ENCODE data around the gene SHLD3.
A peak's percentile ranks its signal among the peaks of the same experiment; 100 is the strongest.
"Not testable (repeated sequence)": the region's sequence is repeated elsewhere in the genome, so short reads cannot be mapped to it uniquely, and the experiment has no call there.

Gene SHLD3, protein sequence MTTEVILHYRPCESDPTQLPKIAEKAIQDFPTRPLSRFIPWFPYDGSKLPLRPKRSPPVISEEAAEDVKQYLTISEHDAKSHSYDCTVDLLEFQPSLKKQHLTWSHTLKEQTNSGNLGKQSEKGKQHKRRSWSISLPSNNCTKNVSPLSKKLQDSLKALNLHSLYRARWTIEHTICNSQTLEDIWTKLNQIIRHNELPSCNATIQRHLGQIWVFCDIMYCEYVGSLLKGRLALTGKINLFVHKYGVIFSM

GRCh38 chr5:65624571-65625555 is at the start of gene SHLD3, which contains the start of gene TRAPPC13:
TSS of gene SHLD3 (plus strand) at chr5:65625027. CDS start at chr5:65629588, 4,561 bp downstream.
TSS of gene TRAPPC13 (plus strand) at chr5:65625027. CDS start at chr5:65625061, 34 bp downstream.
- no peaks in the 10 kb centered on the region for H3K27me3 Mint-ChIP-seq
- peaks cover 42% of the 10 kb centered on the region for H3K36me3 Mint-ChIP-seq (ENCODE audit: insufficient read depth)
- peak; percentile 69 to 82 for DNase-seq (ENCODE audit: low spot score in 2 of 2)
- H3K27ac Mint-ChIP-seq (ENCODE audit: low read depth), result peak within 1 kb of the TSS; percentile 99
- H3K4me3 Mint-ChIP-seq, result peak within 1 kb of the TSS; percentile 98
- peaks cover 24% of the 10 kb centered on the region for H3K4me1 Mint-ChIP-seq
- H3K9me3 Mint-ChIP-seq, result no peaks in the 10 kb centered on the region
- ATAC-seq (replicated peaks; ENCODE audit: extremely low read depth, poor library complexity, severe bottlenecking), result peak; percentile 73

DNA sequence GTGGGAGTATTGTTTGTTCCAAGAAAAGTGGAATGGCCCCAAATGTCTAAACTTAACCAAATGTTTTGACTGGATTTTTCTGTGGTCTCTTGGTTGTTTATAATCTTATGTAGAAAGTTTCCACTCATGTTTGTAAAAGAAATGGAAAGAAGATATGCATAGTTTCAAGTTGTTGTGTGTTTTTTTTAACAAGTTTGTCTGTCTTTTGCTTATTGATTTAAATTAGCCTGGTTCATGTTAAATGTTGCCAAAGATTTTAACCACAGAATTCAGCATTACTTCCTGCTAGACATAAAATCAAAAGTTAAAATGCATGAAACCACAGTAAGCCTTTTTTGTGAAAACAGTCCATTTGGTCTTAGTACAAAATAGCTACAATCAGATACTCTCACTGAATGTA is 47.7 kb upstream of the SHLD3 start:
- Mint-ChIP-seq H3K27me3 (no peaks in the 10 kb centered on the region), H3K36me3 (ENCODE audit: insufficient read depth) (peaks cover 47% of the 10 kb centered on the region), H3K9me3 (no peaks in the 10 kb centered on the region), H3K27ac (ENCODE audit: low read depth) (no peak overlapping the region), H3K4me1 (peaks cover 26% of the 10 kb centered on the region), H3K4me3 (no peak overlapping the region)
- DNase-seq (ENCODE audit: low spot score in 2 of 2) (no peak), ATAC-seq (replicated peaks; ENCODE audit: extremely low read depth, poor library complexity, severe bottlenecking) (no peak)

DNA sequence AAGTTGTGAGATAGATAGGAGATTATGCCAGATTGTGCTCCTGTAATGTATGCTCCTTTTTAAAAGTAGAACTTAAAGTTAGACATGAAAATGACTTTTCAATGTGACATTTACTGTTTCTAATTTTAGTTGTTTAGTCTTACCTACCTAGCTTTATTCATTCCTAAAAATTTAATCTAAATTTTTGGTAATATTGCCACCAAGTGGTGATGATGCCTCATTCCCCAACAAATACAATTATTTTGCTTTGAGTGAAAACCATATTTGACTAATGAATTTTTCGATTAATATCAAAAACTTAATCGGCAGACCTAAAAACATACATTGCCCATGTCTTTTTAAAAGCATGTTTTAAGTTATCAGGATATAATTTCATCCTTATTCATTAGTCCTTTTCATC is 36.1 kb upstream of the SHLD3 start:
- no peaks in the 10 kb centered on the region for H3K9me3 Mint-ChIP-seq
- no peaks in the 10 kb centered on the region for H3K4me1 Mint-ChIP-seq
- no peak overlapping the region for H3K4me3 Mint-ChIP-seq
- ATAC-seq (replicated peaks; ENCODE audit: extremely low read depth, poor library complexity, severe bottlenecking), result no peak
- peaks cover 45% of the 10 kb centered on the region for H3K36me3 Mint-ChIP-seq (ENCODE audit: insufficient read depth)
- H3K27me3 Mint-ChIP-seq, result no peaks in the 10 kb centered on the region
- no peak overlapping the region for H3K27ac Mint-ChIP-seq (ENCODE audit: low read depth)
- DNase-seq (ENCODE audit: low spot score in 2 of 2), result no peak

- H3K27me3 Mint-ChIP-seq; H3K4me3 Mint-ChIP-seq; ATAC-seq (replicated peaks; ENCODE audit: extremely low read depth, poor library complexity, severe bottlenecking); DNase-seq (ENCODE audit: low spot score in 2 of 2); H3K9me3 Mint-ChIP-seq; H3K27ac Mint-ChIP-seq (ENCODE audit: low read depth): not testable (repeated sequence)
- Mint-ChIP-seq H3K36me3 (ENCODE audit: insufficient read depth) (peaks cover 64% of the 10 kb centered on the region), H3K4me1 (peaks cover 19% of the 10 kb centered on the region)
Measured at GRCh38 chr5:65601761-65602160, 23.1 kb upstream of the SHLD3 start.

DNA sequence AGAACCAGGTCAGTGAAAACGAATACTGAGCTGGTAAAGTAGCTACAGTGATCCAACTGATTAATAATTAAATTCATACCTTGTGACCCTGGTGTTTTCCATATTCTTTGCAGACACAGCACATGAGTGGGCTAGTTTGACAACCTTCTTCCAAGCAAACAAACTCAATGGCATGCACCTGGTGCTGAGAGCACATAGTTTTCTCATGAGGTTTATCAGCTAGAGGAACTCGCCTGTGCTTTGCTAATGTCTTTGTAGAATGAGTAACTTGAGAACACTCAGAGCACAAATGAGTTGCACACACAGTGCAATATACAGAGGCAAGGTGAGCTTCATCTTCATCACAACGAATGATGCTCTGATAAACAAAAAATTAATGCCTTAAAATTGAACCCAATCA is 13.3 kb upstream of the SHLD3 start:
- Mint-ChIP-seq H3K36me3 (ENCODE audit: insufficient read depth) (peaks cover 66% of the 10 kb centered on the region), H3K4me1 (peaks cover 16% of the 10 kb centered on the region), H3K4me3 (no peak overlapping the region), H3K9me3 (no peaks in the 10 kb centered on the region), H3K27me3 (no peaks in the 10 kb centered on the region), H3K27ac (ENCODE audit: low read depth) (no peak overlapping the region)
- DNase-seq (ENCODE audit: low spot score in 2 of 2) (no peak), ATAC-seq (replicated peaks; ENCODE audit: extremely low read depth, poor library complexity, severe bottlenecking) (no peak)

DNA sequence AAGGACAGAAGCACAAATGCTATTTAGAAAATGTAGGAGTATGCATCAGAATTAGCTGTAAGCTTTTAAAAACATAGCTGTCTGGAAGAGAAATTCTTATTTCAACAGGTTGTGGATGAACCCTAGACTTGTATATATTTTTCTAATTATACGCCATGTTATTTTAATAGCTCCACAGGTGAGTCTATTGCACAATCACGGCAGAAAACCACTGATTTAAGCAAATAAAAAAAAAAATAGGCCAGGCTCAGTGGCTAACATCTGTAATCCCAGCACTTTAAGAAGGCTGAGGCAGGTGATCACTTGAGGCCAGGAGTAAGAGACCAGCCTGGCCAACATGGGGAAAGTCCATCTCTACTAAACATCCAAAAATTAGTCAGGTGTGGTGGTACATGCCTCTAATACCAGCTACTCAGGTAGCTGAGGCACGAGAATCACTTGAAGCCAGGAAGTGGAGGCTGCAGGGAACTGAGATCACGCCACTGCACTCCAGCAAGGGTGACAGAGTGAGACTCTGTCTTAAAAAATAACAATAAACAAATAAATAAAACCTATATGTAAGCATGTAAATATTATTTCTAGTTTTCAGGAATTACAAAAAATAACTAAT is 12.4 kb upstream of the SHLD3 start:
- H3K27me3 Mint-ChIP-seq, result no peaks in the 10 kb centered on the region

DNA sequence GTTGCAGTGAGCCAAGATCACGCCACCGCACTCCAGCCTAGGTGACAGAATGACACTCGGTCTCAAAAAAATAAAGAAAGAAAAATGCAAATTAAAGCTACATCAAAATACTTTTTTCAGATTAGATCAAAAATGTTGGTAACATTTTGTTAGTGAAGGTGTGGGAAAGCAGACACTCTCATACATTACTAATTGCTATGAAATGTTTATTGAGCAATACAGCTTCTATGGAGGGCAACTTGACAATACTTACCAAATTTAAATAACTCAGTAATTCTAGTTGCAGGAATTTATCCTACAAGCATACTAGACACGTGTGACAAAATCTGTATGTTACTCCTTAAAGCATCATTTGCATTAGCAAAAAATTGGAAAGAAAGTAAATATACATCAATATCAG is 4.8 kb upstream of the SHLD3 start:
- peaks cover 36% of the 10 kb centered on the region for H3K4me1 Mint-ChIP-seq
- no peaks in the 10 kb centered on the region for H3K9me3 Mint-ChIP-seq
- no peak overlapping the region for H3K27ac Mint-ChIP-seq (ENCODE audit: low read depth)
- ATAC-seq (replicated peaks; ENCODE audit: extremely low read depth, poor library complexity, severe bottlenecking), result no peak
- H3K4me3 Mint-ChIP-seq, result no peak overlapping the region
- H3K27me3 Mint-ChIP-seq, result no peaks in the 10 kb centered on the region
- no peak for DNase-seq (ENCODE audit: low spot score in 2 of 2)
- peaks cover 26% of the 10 kb centered on the region for H3K36me3 Mint-ChIP-seq (ENCODE audit: insufficient read depth)

More for the DNA sequence above, 12.4 kb upstream of the SHLD3 start:
- peaks cover 16% of the 10 kb centered on the region for H3K4me1 Mint-ChIP-seq
- ATAC-seq (replicated peaks; ENCODE audit: extremely low read depth, poor library complexity, severe bottlenecking) (no peak), DNase-seq (ENCODE audit: low spot score in 2 of 2) (no peak)
- H3K9me3 Mint-ChIP-seq, result no peaks in the 10 kb centered on the region
- no peak overlapping the region for H3K27ac Mint-ChIP-seq (ENCODE audit: low read depth)
- peaks cover 57% of the 10 kb centered on the region for H3K36me3 Mint-ChIP-seq (ENCODE audit: insufficient read depth)
- no peak overlapping the region for H3K4me3 Mint-ChIP-seq

GRCh38 chr5:65621961-65622360 is 2.9 kb upstream of the SHLD3 start:
- not testable (repeated sequence) for ATAC-seq (replicated peaks; ENCODE audit: extremely low read depth, poor library complexity, severe bottlenecking); H3K27ac Mint-ChIP-seq (ENCODE audit: low read depth); H3K9me3 Mint-ChIP-seq; H3K27me3 Mint-ChIP-seq; DNase-seq (ENCODE audit: low spot score in 2 of 2)
- Mint-ChIP-seq H3K4me1 (peaks cover 35% of the 10 kb centered on the region), H3K36me3 (ENCODE audit: insufficient read depth) (peaks cover 27% of the 10 kb centered on the region), H3K4me3 (peak overlapping the region; percentile 98)

- H3K27me3 Mint-ChIP-seq, result no peaks in the 10 kb centered on the region
- no peaks in the 10 kb centered on the region for H3K9me3 Mint-ChIP-seq
- no peak for DNase-seq (ENCODE audit: low spot score in 2 of 2)
- H3K4me1 Mint-ChIP-seq, result peaks cover 30% of the 10 kb centered on the region
- ATAC-seq (replicated peaks; ENCODE audit: extremely low read depth, poor library complexity, severe bottlenecking), result no peak
- peaks cover 33% of the 10 kb centered on the region for H3K36me3 Mint-ChIP-seq (ENCODE audit: insufficient read depth)
- peak overlapping the region; percentile 99 for H3K27ac Mint-ChIP-seq (ENCODE audit: low read depth)
- peak overlapping the region; percentile 98 for H3K4me3 Mint-ChIP-seq
Measured at GRCh38 chr5:65623482-65623881, 1.3 kb upstream of the SHLD3 start.

DNA sequence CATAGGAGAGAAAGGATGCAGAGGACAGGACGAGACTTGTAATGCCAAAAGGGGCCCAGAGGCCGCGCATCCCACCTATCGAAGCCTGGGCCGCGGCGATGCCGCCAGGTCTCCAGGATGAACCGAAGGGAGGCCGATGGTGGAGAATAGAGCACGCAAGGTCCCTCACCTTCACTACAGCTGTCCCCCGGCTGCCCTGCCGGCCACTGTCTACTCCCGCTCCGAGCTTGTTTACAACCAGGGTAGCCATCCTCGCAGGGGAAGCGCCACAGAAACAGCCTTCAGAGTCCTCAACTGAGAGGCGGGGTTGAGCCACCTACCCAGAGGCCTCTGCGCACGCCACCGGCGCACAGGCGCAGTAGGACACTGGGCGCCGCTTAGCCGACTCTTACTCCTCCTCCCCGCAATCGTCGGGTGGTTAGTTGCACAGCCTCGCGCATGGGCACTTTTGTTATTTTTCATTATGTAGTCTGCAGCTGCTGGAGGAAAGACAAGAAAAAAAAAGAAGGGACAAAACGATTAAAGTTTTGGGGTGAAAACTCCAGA is 729 bp upstream of the SHLD3 start, which contains the start of gene TRIM23:
TRIM23 (minus strand) TSS at position 309 of the 546 bp plus-strand sequence; CDS start at position 250, 59 bp downstream.
- no peaks in the 10 kb centered on the region for H3K27me3 Mint-ChIP-seq
- ATAC-seq (replicated peaks; ENCODE audit: extremely low read depth, poor library complexity, severe bottlenecking), result peak; percentile 95
- H3K27ac Mint-ChIP-seq (ENCODE audit: low read depth), result peak within 1 kb of the TSS; percentile 99
- H3K4me1 Mint-ChIP-seq, result peaks cover 27% of the 10 kb centered on the region
- DNase-seq (ENCODE audit: low spot score in 2 of 2), result peak; percentile 78 to 88
- H3K9me3 Mint-ChIP-seq, result no peaks in the 10 kb centered on the region
- H3K36me3 Mint-ChIP-seq (ENCODE audit: insufficient read depth), result peaks cover 37% of the 10 kb centered on the region
- H3K4me3 Mint-ChIP-seq, result peak within 1 kb of the TSS; percentile 98

DNA sequence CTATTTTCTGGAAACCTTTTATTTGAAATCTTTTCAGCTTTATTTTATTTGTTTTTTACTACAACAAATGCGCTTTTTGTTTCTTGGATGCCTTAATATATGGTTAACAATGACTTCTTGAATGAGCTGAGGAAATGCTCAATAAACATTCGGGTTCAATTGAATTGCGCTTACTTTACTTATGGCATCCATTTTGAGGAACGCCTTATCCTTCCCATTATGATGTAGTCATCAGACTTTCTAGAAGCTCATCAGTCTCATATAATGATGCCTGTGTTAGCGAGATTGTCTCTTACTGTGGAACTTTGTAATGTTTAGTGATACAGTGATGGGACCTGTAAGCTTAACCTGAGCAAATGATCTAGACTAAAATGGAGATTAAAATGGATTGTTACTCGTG is 916 bp downstream of the SHLD3 start:
- Mint-ChIP-seq H3K27ac (ENCODE audit: low read depth) (peak overlapping the region; percentile 99), H3K27me3 (no peaks in the 10 kb centered on the region), H3K9me3 (no peaks in the 10 kb centered on the region), H3K4me1 (peaks cover 24% of the 10 kb centered on the region), H3K36me3 (ENCODE audit: insufficient read depth) (peaks cover 44% of the 10 kb centered on the region), H3K4me3 (peak overlapping the region; percentile 98)
- ATAC-seq (replicated peaks; ENCODE audit: extremely low read depth, poor library complexity, severe bottlenecking), result no peak
- no peak for DNase-seq (ENCODE audit: low spot score in 2 of 2)

DNA sequence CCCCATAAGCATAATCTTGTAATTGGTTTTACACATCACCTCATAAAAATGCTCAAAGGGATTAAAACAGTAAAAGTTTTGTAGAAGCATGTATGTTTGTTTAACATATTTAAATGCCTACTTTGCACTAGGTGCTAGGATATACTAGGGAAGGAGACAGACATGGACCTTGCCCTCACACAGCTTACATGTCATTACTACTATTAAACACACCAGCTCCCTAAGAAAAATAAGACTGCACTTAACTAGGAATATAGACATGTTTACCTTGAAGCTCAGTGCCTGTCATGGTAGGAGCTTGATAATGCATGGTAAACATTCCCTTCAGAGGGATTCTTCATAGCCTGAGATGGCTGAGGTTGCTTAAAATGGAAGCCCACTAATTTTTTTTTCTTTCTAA is 6.2 kb downstream of the SHLD3 start:
- Mint-ChIP-seq H3K36me3 (ENCODE audit: insufficient read depth) (peaks cover 28% of the 10 kb centered on the region), H3K4me1 (peaks cover 8% of the 10 kb centered on the region), H3K4me3 (no peak overlapping the region), H3K27me3 (no peaks in the 10 kb centered on the region), H3K27ac (ENCODE audit: low read depth) (no peak overlapping the region), H3K9me3 (no peaks in the 10 kb centered on the region)
- DNase-seq (ENCODE audit: low spot score in 2 of 2), result no peak
- ATAC-seq (replicated peaks; ENCODE audit: extremely low read depth, poor library complexity, severe bottlenecking), result no peak

All from central memory CD8-positive, alpha-beta T cell (primary cell).